Common myeloid progenitor, CD34-positive (primary cell): ENCODE measurements around the gene KRT5.
A peak's percentile ranks its signal among the peaks of the same experiment; 100 is the strongest.

Experiments
- CTCF ChIA-PET: fragments of 350-600 bp; sonication (Branson Sonifier 250); formaldehyde crosslinking; loops from one replicate; lab custom pipeline; 2021; ENCODE audit warnings: antibody characterized with exemption; lab: Charles Lee
- POLR2A ChIA-PET: fragments of 350-600 bp; sonication (Branson Sonifier 250); formaldehyde crosslinking; loops from one replicate; lab custom pipeline; 2021; ENCODE audit warnings: antibody characterized with exemption; lab: Charles Lee
- DNase-seq, 3 donors: peaks; one replicate each; pipeline versions ENCODE4 v3.0.0 to v3.0.0-alpha.2; 2013
- H3K27ac ChIP-seq, 2 experiments: 1 replicate in 1 of 2; 2 replicates in 1 of 2; pipeline ENCODE4 v1.7.0; 2013; ENCODE audit warnings: inconsistent platforms in 2 of 2, low read length in 2 of 2, mild to moderate bottlenecking in 2 of 2, low read depth in 1 of 2, moderate library complexity in 1 of 2; ENCODE audit not compliant: severe bottlenecking in 2 of 2, insufficient read depth in 1 of 2, poor library complexity in 1 of 2
- H3K27me3 ChIP-seq, 5 experiments: replicated peaks in 2 of 5; 1 replicate in 3 of 5; 2 replicates in 2 of 5; pipeline versions ENCODE4 v1.6.1 to v1.7.0; 2013; ENCODE audit warnings: low read length in 4 of 5, mild to moderate bottlenecking in 2 of 5, moderate library complexity in 2 of 5, inconsistent platforms in 1 of 5; ENCODE audit not compliant: insufficient read depth in 5 of 5, control insufficient read depth in 4 of 5
- H3K36me3 ChIP-seq, 4 experiments: 1 replicate in 2 of 4; 2 replicates in 2 of 4; pipeline versions ENCODE4 v1.6.1 to v1.7.0; 2013; ENCODE audit warnings: low read length in 3 of 4, control low read depth in 1 of 4, mild to moderate bottlenecking in 1 of 4; ENCODE audit not compliant: control insufficient read depth in 4 of 4, insufficient read depth in 4 of 4
- H3K4me1 ChIP-seq, 4 experiments: 1 replicate in 3 of 4; 2 replicates in 1 of 4; pipeline versions ENCODE4 v1.6.1 to v1.7.1; 2013; ENCODE audit warnings: low read length in 3 of 4, mild to moderate bottlenecking in 3 of 4, control low read depth in 1 of 4, inconsistent platforms in 1 of 4, moderate library complexity in 1 of 4; ENCODE audit not compliant: control insufficient read depth in 4 of 4, insufficient read depth in 4 of 4; ENCODE audit errors: control extremely low read depth in 1 of 4
- H3K4me3 ChIP-seq, 7 experiments: 1 replicate in 4 of 7; 2 replicates in 3 of 7; pipeline versions ENCODE4 v1.5.1 to v1.7.0; 2013; ENCODE audit warnings: mild to moderate bottlenecking in 7 of 7, low read length in 6 of 7, moderate library complexity in 6 of 7, inconsistent platforms in 2 of 7, low read depth in 2 of 7, control low read depth in 1 of 7; ENCODE audit not compliant: insufficient read depth in 4 of 7, control insufficient read depth in 1 of 7; ENCODE audit errors: extremely low read depth in 1 of 7
- H3K9me3 ChIP-seq, 5 experiments: 1 replicate in 4 of 5; 2 replicates in 1 of 5; pipeline versions ENCODE4 v1.6.1 to v1.7.1; 2013; ENCODE audit warnings: low read length in 4 of 5, mild to moderate bottlenecking in 2 of 5, inconsistent platforms in 1 of 5, low read depth in 1 of 5, moderate library complexity in 1 of 5; ENCODE audit not compliant: control insufficient read depth in 4 of 5, insufficient read depth in 2 of 5; ENCODE audit errors: control extremely low read depth in 1 of 5
- WGBS: methylation state at CpG from one replicate; pipeline ENCODE4 v1.1.5; 2013; ENCODE audit not compliant: insufficient coverage; 5-methylcytosine and 5-hydroxymethylcytosine counted together

The KRT5 gene

GRCh38 chr12:52539083-52539820 lies 19.1 kb upstream of the KRT5 start:
- H3K9me3 ChIP-seq = no peaks in the 10 kb centered on the region
- no peaks in the 10 kb centered on the region for H3K36me3 ChIP-seq
- no peak for DNase-seq
- CTCF ChIA-PET = interaction anchor here (1.0 kb wide), 1 partner anchor 43 kb away, joined by 3 read pairs; no protein-coding TSS in a partner anchor
- POLR2A ChIA-PET = no interaction called here
- no peak overlapping the region for H3K27ac ChIP-seq
- WGBS = 83% methylated on average over 5 of the region's 5 CpGs
- peaks cover 0 to 2% (median 0%) of the 10 kb centered on the region in 5 experiments for H3K27me3 ChIP-seq
- no peak overlapping the region for H3K4me3 ChIP-seq
- no peaks in the 10 kb centered on the region for H3K4me1 ChIP-seq

DNA sequence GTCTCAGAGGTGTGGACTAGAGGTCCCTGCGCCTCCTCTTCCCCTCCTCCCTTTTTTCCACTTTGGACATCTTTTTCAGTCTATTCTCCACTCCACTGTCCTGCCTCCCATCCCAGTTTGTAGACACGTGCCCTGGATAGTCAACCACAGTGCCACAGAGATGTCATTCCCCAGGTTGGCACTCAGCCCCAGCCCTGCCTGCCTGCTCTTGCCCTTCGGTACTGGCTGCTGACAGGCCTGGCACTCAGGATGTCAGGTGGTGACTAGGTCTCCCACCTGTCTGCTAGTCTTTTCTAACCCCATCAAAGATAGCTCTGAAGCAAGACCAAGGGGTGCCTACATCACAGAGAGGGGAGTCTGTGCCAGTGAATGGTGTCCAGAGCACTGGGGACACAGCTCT lies 16.9 kb upstream of the KRT5 start:
- Histone ChIP-seq H3K27ac (no peak overlapping the region), H3K4me3 (no peak overlapping the region), H3K4me1 (no peaks in the 10 kb centered on the region), H3K36me3 (no peaks in the 10 kb centered on the region), H3K27me3 (peaks cover 0 to 2% (median 0%) of the 10 kb centered on the region in 5 experiments), H3K9me3 (no peaks in the 10 kb centered on the region)
- ChIA-PET CTCF (interaction anchor here (1.0 kb wide), 1 partner anchor 165 kb away, joined by 3 read pairs; no protein-coding TSS in a partner anchor), POLR2A (no interaction called here)
- 88% methylated on average over 3 of the region's 3 CpGs for WGBS
- no peak for DNase-seq

GRCh38 chr12:52535574-52535973 lies 15.4 kb upstream of the KRT5 start:
- POLR2A ChIA-PET = no interaction called here
- no peak for DNase-seq
- WGBS = 33% methylated on average over 1 of the region's 1 CpG
- Histone ChIP-seq H3K4me3 (no peak overlapping the region), H3K27me3 (peaks cover 0 to 4% (median 0%) of the 10 kb centered on the region in 5 experiments), H3K4me1 (no peaks in the 10 kb centered on the region), H3K36me3 (no peaks in the 10 kb centered on the region), H3K27ac (no peak overlapping the region), H3K9me3 (no peaks in the 10 kb centered on the region)
- CTCF ChIA-PET = no interaction called here

- no peaks in the 10 kb centered on the region for H3K36me3 ChIP-seq
- no peak overlapping the region for H3K4me3 ChIP-seq
- ChIA-PET POLR2A (no interaction called here), CTCF (interaction anchor here (0.8 to 1.6 kb wide), 3 partner anchors 10 to 160 kb away, joined by 3 to 4 read pairs (median 3); no protein-coding TSS in a partner anchor)
- no peaks in the 10 kb centered on the region for H3K4me1 ChIP-seq
- no peak overlapping the region for H3K27ac ChIP-seq
- no peaks in the 10 kb centered on the region for H3K9me3 ChIP-seq
- peaks cover 0 to 8% (median 0%) of the 10 kb centered on the region in 5 experiments for H3K27me3 ChIP-seq
- 88% methylated on average over 4 of the region's 5 CpGs for WGBS
- peak; percentile 7 to 34 (median 8) for DNase-seq
Measured at GRCh38 chr12:52534482-52534881, 14.3 kb upstream of the KRT5 start.

DNA sequence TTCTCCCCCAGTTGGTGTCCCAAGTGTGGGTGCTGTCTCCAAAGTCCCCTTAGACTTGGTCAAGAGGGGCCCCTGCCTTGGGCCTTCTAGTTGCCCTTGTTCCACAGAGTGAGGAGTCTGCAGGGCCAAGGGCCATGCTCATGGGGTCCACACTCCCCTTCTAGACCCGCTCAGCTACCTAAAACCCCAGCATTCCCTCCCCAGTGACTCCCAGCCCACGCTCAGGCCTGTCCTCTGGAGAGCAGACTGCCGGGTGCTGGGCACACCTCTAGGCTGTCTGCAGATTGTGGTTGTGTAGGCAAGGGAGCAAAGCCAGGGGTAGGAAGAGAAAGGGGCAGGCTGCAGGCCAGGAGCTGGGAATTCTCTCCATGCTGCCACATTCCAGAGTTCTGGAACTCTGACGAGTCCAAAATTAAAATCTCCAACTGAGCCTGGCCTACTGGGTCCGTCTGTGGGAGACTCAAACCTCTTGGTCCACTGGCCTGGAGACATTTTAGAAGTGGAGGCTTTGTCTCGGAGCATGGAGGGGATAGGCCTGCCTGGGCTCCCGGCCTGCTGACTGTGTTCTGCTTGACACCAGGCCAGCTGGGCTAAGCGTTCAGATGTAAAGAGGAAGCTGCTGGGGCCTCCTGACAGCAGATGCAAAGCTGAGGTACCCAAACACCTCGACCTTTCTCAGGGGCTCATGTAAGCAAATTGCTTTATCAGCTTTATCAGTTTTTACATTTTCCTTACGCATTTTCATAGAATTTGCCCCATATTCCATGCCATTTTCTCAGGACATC lies 13.7 kb upstream of the KRT5 start:
- H3K9me3 ChIP-seq = no peaks in the 10 kb centered on the region
- no peaks in the 10 kb centered on the region for H3K36me3 ChIP-seq
- ChIA-PET POLR2A (no interaction called here), CTCF (interaction anchor here (0.8 to 1.6 kb wide), 3 partner anchors 11 to 160 kb away, joined by 3 to 4 read pairs (median 3); no protein-coding TSS in a partner anchor)
- peaks cover 0 to 8% (median 0%) of the 10 kb centered on the region in 5 experiments for H3K27me3 ChIP-seq
- no peak overlapping the region for H3K27ac ChIP-seq
- DNase-seq = peak; percentile 6 to 39 (median 32)
- H3K4me3 ChIP-seq = no peak overlapping the region
- H3K4me1 ChIP-seq = no peaks in the 10 kb centered on the region
- WGBS = 68% methylated on average over 8 of the region's 10 CpGs

DNA sequence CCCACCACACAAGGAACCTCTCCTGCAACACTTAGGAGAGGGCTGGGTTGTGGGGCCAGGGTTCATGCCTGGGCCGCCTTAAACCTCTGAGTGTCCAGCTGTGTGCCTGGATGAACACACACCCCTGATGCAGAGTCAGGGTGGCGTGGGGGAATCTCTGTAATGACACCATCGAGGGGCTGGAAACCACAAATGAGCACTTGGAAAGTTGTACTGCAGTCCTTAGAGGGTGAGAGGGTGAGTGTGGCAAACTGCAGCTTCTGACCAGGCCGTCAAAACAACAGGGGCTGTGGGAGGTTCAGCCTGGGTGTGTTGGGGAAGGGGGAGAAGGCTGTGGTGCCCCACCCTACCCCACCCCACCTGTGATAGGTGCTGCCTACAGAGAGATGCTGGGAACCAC lies 12.4 kb upstream of the KRT5 start:
- DNase-seq = no peak
- Histone ChIP-seq H3K4me1 (no peaks in the 10 kb centered on the region), H3K27ac (no peak overlapping the region), H3K9me3 (no peaks in the 10 kb centered on the region), H3K4me3 (no peak overlapping the region), H3K36me3 (no peaks in the 10 kb centered on the region), H3K27me3 (peaks cover 0 to 5% (median 0%) of the 10 kb centered on the region in 5 experiments)
- CTCF ChIA-PET = interaction anchor here (0.5 to 1.4 kb wide), 3 partner anchors 9 to 12 kb away, joined by 3 read pairs; no protein-coding TSS in a partner anchor
- POLR2A ChIA-PET = no interaction called here
- WGBS = 35% methylated on average over 2 of the region's 4 CpGs
